ENCODE data around the gene PPP2R5E. TPM values are rescaled to one million over a fixed set of nuclear protein-coding genes. Genes with fewer than 3 reads are reported as not detected.

Gene PPP2R5E
- total and polyA plus RNA-seq, 2 of the 8 experiments (the other 6 are each of a cell fraction or from before 2014, with no cell fraction given) = 6.8 to 64.6 TPM

DNA sequence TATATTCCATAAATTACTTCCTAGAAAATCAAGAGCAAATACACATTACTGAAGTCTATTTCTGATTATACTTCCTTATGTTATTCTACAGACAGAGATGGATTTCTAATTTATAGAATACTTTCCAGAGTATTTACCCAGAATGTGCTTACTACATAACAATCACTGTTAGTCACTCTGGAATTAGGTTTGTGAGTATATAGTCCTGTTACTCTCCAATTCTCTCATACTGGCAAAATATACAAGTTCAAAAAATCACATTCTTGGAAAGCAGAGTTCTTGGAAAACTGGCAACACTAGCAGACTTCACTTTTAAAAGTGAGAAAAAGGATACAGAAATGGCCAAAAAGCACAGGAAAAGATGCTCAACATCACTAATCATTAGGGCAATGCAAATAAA, 7.3 kb downstream of the PPP2R5E start:
- Histone ChIP-seq H2AFZ (ENCODE audit: low read length) (no peak overlapping the region), H3K27ac (ENCODE audit: low read depth, low read length) (no peak overlapping the region), H3K4ac (replicated peaks; ENCODE audit: insufficient read length, low read depth, low read length) (no peak overlapping the region), H2BK20ac (ENCODE audit: low read length) (no peak overlapping the region), H3K79me1 (ENCODE audit: low read depth, low read length) (no peaks in the 10 kb centered on the region), H4K8ac (ENCODE audit: extremely low read depth, insufficient read depth, low read length) (no peak overlapping the region), H3K79me2 (ENCODE audit: control insufficient read depth in 1 of 2, insufficient read depth in 2 of 2, low read length in 2 of 2) (peaks cover 0 to 86% of the 10 kb centered on the region in 2 experiments), H3K4me1 (replicated peaks in 1 of 4; ENCODE audit: control insufficient read depth in 3 of 4, insufficient read depth in 4 of 4, low read length in 3 of 4) (no peaks in the 10 kb centered on the region; a peak in 1 of 7 replicates), H2BK120ac (replicated peaks; ENCODE audit: low read depth, low read length) (no peak overlapping the region), H3K14ac (ENCODE audit: insufficient read length) (no peak overlapping the region), H3K23me2 (ENCODE audit: low read depth, low read length) (no peaks in the 10 kb centered on the region), H3K4me3 (ENCODE audit: extremely low read depth in 1 of 4, insufficient read depth in 2 of 4, low read depth in 3 of 4, low read length in 4 of 4) (no peak overlapping the region), H3K23ac (ENCODE audit: insufficient read length) (no peak overlapping the region), H4K91ac (replicated peaks; ENCODE audit: insufficient read length, low read length) (no peak overlapping the region), H2BK5ac (ENCODE audit: low read depth, low read length) (no peak overlapping the region), H3K4me2 (ENCODE audit: insufficient read depth in 1 of 2, low read depth in 2 of 2, low read length in 2 of 2) (no peak overlapping the region), H2BK15ac (ENCODE audit: low read length) (no peak overlapping the region), H3K56ac (replicated peaks; ENCODE audit: insufficient read length, low read depth, low read length) (no peak overlapping the region), H2AK5ac (ENCODE audit: low read depth, low read length) (no peak overlapping the region), H4K20me1 (replicated peaks in 1 of 2; ENCODE audit: control insufficient read depth in 1 of 2, insufficient read depth in 2 of 2, low read length in 2 of 2) (no peaks in the 10 kb centered on the region), H3K36me3 (ENCODE audit: control insufficient read depth in 2 of 4, insufficient read depth in 4 of 4, low read length in 3 of 4) (peaks cover 0 to 37% (median 14%) of the 10 kb centered on the region in 4 experiments), H3K9me3 (ENCODE audit: insufficient read depth in 2 of 2, low read depth in 1 of 2, low read length in 1 of 2) (no peaks in the 10 kb centered on the region), H2BK12ac (ENCODE audit: low read depth, low read length) (no peak overlapping the region), H4K5ac (ENCODE audit: insufficient read length, low read depth, low read length) (no peak overlapping the region), H3K9ac (replicated peaks in 1 of 4; ENCODE audit: extremely low read depth in 1 of 4, low read depth in 3 of 4, low read length in 3 of 4) (no peak overlapping the region), H3K27me3 (replicated peaks in 1 of 4; ENCODE audit: control insufficient read depth in 3 of 4, extremely low read depth in 1 of 4, insufficient read depth in 3 of 4, low read length in 3 of 4) (no peaks in the 10 kb centered on the region), H3K18ac (ENCODE audit: extremely low read depth, low read length) (no peak overlapping the region)
- FAIRE-seq = no peak
- TF ChIP-seq, protein P1, sequence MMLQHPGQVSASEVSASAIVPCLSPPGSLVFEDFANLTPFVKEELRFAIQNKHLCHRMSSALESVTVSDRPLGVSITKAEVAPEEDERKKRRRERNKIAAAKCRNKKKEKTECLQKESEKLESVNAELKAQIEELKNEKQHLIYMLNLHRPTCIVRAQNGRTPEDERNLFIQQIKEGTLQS (IDR thresholded peaks at IDR 0.05; ENCODE audit: insufficient read depth, low read depth, low read length) = no peak
- TF ChIP-seq YY1 (IDR thresholded peaks at IDR 0.05; ENCODE audit: low read depth, low read length) = no peak
- TF ChIP-seq RAD21 (IDR thresholded peaks at IDR 0.05 in 1 of 2, conservative IDR thresholded peaks at IDR 0.05 in 1 of 2; ENCODE audit: low read depth in 2 of 2, low read length in 2 of 2) = no peak
- POLR2A ChIA-PET (ENCODE audit: partially characterized antibody) = no interaction called here
- DNase-seq (ENCODE audit: low read depth in 1 of 2, low spot score in 2 of 2) = no peak
- CTCF ChIA-PET (ENCODE audit: partially characterized antibody) = no interaction called here

All from H1 (cell line).